ENCODE measurements around the gene ZNF107. TPM values are rescaled to one million over a fixed set of nuclear protein-coding genes. Genes with fewer than 3 reads are reported as not detected.
"Not testable (repeated sequence)": the region's sequence is repeated elsewhere in the genome, so short reads cannot be mapped to it uniquely, and the experiment has no call there.

ZNF107 gene
- total RNA-seq, 2 experiments from 2014 or later: 20.2 to 21.7 TPM

DNA sequence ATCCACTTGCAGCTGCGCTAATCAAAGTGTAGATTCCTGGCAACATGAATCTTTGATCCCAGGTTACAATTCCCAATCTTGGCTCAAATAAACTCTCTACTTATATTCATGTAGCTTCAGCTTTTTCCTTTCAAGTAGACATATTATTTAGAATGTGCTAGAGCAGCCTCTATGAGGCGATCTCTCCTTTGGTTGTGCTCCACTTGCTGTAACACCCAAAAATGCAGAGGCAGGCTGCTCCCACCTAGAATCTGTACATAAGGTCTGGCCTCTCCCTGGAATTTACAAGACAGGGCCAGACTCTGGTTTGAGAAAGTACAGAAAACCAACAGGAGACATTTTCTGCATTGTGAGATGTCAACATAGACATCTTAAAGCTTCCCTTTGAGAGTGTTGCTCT lies 23.1 kb downstream of the ZNF107 start:
- no peak for DNase-seq
- Mint-ChIP-seq H3K36me3 (ENCODE audit: low read depth) (peaks cover 34% of the 10 kb centered on the region), H3K27me3 (ENCODE audit: low read depth) (no peaks in the 10 kb centered on the region)

DNA sequence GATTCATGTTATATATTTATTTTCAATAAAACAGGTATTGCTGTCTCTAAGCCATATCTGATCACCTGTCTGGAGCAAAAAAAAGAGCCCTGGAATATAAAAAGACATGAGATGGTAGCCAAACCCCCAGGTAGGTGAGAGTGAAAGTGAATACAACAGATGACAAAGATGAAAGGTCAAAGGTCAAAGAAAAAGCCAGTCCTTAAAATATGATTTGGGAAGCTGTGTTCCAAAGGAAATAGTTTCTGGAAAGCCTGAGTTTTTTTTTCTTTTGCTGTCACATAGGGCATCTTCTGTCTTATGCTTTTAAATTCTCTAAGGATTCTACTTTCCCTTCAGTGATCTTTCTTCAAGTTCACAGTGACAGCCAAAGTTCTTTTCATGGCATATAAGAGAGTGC lies 25.9 kb downstream of the ZNF107 start:
- no peak for ATAC-seq
- DNase-seq: no peak
- H3K4me3 Mint-ChIP-seq: no peak overlapping the region
- peaks cover 34% of the 10 kb centered on the region for H3K9me3 Mint-ChIP-seq (ENCODE audit: insufficient read depth)
- H3K27ac Mint-ChIP-seq: no peak overlapping the region
- H3K27me3 Mint-ChIP-seq (ENCODE audit: low read depth): no peaks in the 10 kb centered on the region
- peaks cover 57% of the 10 kb centered on the region for H3K36me3 Mint-ChIP-seq (ENCODE audit: low read depth)
- CTCF ChIA-PET: no interaction called here
- POLR2A ChIA-PET: no interaction called here
- peaks cover 7% of the 10 kb centered on the region for H3K4me1 Mint-ChIP-seq (ENCODE audit: low read depth)

More for the DNA sequence above, 23.1 kb downstream of the ZNF107 start:
- CTCF ChIA-PET: interaction anchor here (1.4 kb wide), 1 partner anchor 10 kb away, joined by 3 read pairs; no protein-coding TSS in a partner anchor
- peaks cover 25% of the 10 kb centered on the region for H3K4me1 Mint-ChIP-seq (ENCODE audit: low read depth)
- no peak for ATAC-seq
- no peak overlapping the region for H3K27ac Mint-ChIP-seq
- no peak overlapping the region for H3K4me3 Mint-ChIP-seq
- POLR2A ChIA-PET: interaction anchor here (1.0 kb wide), 1 partner anchor 375 kb away, joined by 3 read pairs; the partner anchor contains the start of gene ZNF736
- H3K9me3 Mint-ChIP-seq (ENCODE audit: insufficient read depth): peaks cover 54% of the 10 kb centered on the region

DNA sequence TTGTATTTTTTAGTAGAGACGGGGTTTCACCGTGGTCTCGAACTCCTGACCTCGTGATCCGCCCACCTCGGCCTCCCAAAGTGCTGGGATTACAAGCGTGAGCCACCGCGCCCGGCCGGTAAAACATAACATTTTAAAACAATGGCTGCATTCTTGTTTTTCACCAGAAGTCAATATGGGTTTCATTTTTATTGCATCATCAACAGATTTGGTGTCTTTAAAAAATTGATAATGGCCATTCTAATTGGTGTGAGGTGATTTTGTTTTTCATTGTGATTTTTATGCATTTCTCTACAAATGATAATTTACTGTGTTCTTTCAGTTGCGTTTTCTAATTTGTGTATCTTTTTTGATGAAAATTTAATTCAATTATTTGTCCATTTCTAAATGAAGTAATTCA lies 31.9 kb downstream of the ZNF107 start:
- H3K27ac Mint-ChIP-seq; DNase-seq; H3K4me3 Mint-ChIP-seq; H3K4me1 Mint-ChIP-seq (ENCODE audit: low read depth); POLR2A ChIA-PET; ATAC-seq; H3K27me3 Mint-ChIP-seq (ENCODE audit: low read depth); CTCF ChIA-PET: not testable (repeated sequence)
- Mint-ChIP-seq H3K9me3 (ENCODE audit: insufficient read depth) (peaks cover 14% of the 10 kb centered on the region), H3K36me3 (ENCODE audit: low read depth) (peaks cover 69% of the 10 kb centered on the region)

DNA sequence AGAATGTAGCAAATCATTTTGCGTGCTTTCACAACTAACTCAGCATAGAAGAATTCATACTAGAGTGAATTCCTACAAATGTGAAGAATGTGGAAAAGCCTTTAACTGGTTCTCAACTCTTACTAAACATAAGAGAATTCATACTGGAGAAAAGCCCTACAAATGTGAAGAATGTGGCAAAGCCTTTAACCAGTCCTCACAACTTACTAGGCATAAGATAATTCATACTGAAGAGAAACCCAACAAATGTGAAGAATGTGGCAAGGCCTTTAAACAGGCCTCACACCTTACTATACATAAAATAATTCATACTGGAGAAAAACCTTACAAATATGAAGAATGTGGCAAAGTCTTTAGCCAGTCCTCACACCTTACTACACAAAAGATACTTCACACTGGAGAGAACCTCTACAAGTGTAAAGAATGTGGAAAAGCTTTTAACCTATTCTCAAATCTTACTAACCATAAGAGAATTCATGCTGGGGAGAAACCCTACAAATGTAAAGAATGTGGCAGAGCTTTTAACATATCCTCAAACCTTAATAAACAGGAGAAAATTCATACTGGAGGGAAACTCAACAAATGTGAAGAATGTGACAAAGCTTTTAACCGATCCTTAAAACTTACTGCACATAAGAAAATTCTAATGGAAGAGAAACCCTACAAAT lies 40.8 kb downstream of the ZNF107 start:
- DNase-seq: no peak
- no peaks in the 10 kb centered on the region for H3K27me3 Mint-ChIP-seq (ENCODE audit: low read depth)
- POLR2A ChIA-PET: interaction anchor here (0.8 kb wide), 1 partner anchor 88 kb away, joined by 3 read pairs; the partner anchor contains the start of gene ZNF138
- no peaks in the 10 kb centered on the region for H3K4me1 Mint-ChIP-seq (ENCODE audit: low read depth)
- peaks cover 59% of the 10 kb centered on the region for H3K36me3 Mint-ChIP-seq (ENCODE audit: low read depth)
- peaks cover 54% of the 10 kb centered on the region for H3K9me3 Mint-ChIP-seq (ENCODE audit: insufficient read depth)
- CTCF ChIA-PET: no interaction called here
- no peak overlapping the region for H3K27ac Mint-ChIP-seq
- ATAC-seq: no peak
- H3K4me3 Mint-ChIP-seq: no peak overlapping the region

DNA sequence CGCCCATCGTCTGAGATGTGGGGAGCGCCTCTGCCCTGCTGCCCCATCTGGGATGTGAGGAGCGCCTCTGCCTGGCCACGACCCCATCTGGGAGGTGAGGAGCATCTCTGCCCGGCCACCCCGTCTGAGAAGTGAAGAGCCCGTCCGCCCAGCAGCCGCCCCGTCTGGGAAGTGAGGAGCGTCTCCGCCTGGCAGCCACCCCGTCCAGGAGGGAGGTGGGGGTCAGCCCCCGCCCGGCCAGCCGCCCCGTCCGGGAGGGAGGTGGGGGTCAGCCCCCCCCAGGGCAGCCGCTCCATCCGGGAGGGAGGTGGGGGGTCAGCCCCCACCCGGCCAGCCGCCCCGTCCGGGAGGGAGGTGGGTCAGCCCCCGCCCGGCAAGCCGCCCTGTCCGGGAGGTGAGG lies 52.0 kb downstream of the ZNF107 start:
- ATAC-seq; DNase-seq; H3K4me1 Mint-ChIP-seq (ENCODE audit: low read depth); H3K36me3 Mint-ChIP-seq (ENCODE audit: low read depth); CTCF ChIA-PET; H3K4me3 Mint-ChIP-seq; H3K27me3 Mint-ChIP-seq (ENCODE audit: low read depth); POLR2A ChIA-PET; H3K27ac Mint-ChIP-seq: not testable (repeated sequence)
- H3K9me3 Mint-ChIP-seq (ENCODE audit: insufficient read depth): peaks cover 14% of the 10 kb centered on the region

DNA sequence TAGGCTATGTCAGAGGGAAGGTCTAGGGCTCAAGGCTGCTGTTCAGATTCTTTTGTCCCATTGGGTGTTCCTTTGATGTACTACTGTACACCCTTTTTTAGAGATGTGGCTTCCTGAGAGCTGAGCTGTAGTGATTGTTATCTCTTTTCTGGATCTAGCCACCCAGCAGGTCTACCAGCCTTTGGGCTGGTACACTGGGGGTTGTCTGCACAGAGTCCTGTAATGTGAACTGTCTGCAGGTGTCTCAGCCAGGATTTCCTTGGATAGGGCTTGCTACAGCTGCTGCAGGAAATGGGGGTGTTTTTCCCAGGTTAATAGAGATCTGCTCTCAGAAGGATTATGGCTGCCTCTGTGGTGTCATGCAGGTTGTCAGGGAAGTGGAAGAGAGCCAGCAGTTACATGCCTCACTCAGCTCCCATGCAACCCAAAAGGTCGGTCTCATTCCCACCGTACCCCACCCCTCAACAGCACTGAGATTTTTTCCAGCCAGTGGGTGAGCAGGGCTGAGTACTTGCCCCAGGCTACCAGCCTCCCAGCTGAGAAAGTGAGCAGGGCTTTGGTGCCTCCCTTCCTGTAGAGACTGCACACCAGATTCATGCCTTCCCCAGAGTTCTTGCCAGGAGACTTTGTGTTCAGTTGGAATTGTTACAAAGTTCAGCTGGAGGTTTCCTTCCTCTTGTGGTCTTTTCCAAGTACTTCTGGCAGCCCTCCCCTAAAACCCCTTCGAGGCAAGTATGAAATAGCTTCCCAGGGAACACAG lies 63.3 kb downstream of the ZNF107 start:
- ChIA-PET POLR2A (no interaction called here), CTCF (no interaction called here)
- no peak for ATAC-seq
- Mint-ChIP-seq H3K9me3 (ENCODE audit: insufficient read depth) (peaks cover 36% of the 10 kb centered on the region), H3K36me3 (ENCODE audit: low read depth) (no peaks in the 10 kb centered on the region), H3K4me3 (no peak overlapping the region), H3K27me3 (ENCODE audit: low read depth) (no peaks in the 10 kb centered on the region), H3K4me1 (ENCODE audit: low read depth) (no peaks in the 10 kb centered on the region), H3K27ac (no peak overlapping the region)
- no peak for DNase-seq

DNA sequence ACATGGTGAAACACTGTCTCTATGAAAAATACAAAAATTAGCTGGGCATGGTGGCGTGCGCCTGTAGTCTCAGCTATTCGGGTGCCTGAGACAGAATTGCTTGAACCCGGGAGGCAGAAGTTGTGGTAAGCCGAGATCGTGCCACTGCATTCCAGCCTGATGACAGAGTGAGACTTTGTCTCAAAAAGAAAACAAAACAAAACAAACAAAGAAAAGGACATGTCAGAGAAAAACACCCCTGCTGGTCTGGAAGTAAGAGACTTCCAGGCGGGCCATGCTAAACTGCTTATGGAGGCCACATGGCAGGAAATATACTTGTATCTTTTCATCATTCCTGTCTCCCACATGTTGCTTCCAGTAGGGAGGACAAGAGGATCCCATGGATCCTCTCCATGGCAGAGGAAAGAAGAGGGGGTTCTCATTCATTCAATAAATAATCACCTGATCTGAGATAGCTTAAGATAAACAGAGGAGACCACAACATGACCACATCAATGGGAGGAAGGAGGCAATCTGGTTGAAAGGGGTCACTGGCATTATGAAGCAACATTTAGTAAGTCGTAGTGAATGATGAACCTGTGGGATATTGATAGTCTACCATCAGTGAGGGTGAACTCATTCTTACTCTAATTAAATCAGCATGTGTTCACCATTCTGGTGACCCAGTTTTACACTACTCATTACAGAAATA lies 67.8 kb downstream of the ZNF107 start:
- DNase-seq (no peak), ATAC-seq (no peak)
- Mint-ChIP-seq H3K9me3 (ENCODE audit: insufficient read depth) (peaks cover 8% of the 10 kb centered on the region), H3K4me1 (ENCODE audit: low read depth) (no peaks in the 10 kb centered on the region), H3K27me3 (ENCODE audit: low read depth) (no peaks in the 10 kb centered on the region), H3K4me3 (no peak overlapping the region), H3K27ac (no peak overlapping the region), H3K36me3 (ENCODE audit: low read depth) (no peaks in the 10 kb centered on the region)
- CTCF ChIA-PET: no interaction called here
- POLR2A ChIA-PET: no interaction called here

DNA sequence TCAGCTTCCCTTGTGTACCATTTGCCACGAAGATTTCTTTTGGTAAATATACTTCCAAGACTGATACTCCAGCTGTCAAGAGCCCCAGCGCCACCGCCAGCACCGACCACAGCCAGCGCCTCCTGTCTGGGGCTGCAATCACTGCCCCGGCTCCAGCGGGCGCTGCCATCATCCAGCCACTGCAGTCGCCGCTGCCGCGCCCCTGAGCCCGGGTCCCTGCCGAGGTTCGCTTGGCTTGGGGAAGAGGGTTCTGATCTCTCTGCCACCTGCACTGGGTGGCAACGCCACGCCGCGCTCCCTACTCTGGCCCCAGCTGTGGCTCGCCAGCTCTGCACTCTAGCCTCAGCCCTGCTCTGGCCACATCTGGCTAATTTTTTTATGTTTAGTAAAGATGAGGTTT lies 70.6 kb downstream of the ZNF107 start:
- Mint-ChIP-seq H3K36me3 (ENCODE audit: low read depth) (no peaks in the 10 kb centered on the region), H3K9me3 (ENCODE audit: insufficient read depth) (peaks cover 10% of the 10 kb centered on the region), H3K4me1 (ENCODE audit: low read depth) (no peaks in the 10 kb centered on the region), H3K27me3 (ENCODE audit: low read depth) (no peaks in the 10 kb centered on the region), H3K27ac (no peak overlapping the region), H3K4me3 (no peak overlapping the region)
- ATAC-seq: no peak
- no peak for DNase-seq
- ChIA-PET POLR2A (no interaction called here), CTCF (no interaction called here)

DNA sequence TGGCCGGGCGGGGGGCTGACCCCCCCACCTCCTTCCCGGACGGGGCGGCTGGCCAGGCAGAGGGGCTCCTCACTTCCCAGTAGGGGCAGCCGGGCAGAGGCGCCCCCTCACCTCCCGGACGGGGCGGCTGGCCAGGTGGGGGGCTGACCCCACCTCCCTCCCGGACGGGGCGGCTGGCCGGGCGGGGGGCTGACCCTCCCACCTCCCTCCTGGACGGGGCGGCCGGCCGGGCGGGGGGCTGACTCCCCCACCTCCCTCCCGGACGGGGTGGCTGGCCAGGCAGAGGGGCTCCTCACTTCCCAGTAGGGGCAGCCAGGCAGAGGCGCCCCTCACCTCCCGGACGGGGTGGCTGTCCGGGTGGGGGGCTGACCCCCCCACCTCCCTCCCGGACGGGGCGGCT lies 72.5 kb downstream of the ZNF107 start:
- H3K4me1 Mint-ChIP-seq (ENCODE audit: low read depth); H3K9me3 Mint-ChIP-seq (ENCODE audit: insufficient read depth): not testable (repeated sequence)

DNA sequence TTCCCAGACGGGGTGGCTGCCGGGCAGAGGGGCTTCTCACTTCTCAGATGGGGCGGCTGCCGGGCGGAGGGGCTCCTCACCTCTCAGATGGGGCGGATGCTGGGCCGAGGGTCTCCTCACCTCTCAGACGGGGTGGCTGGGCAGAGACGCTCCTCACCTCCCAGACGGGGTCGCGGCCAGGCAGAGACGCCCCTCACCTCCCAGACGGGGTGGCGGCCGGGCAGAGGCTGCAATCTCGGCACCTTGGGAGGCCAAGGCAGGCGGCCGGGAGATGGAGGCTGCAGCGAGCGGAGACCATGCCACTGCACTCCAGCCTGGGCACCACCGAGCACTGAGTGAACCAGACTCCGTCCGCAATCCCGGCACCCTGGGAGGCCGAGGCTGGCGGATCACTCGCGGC lies 73.0 kb downstream of the ZNF107 start:
- H3K27me3 Mint-ChIP-seq (ENCODE audit: low read depth); DNase-seq; H3K9me3 Mint-ChIP-seq (ENCODE audit: insufficient read depth); POLR2A ChIA-PET; H3K36me3 Mint-ChIP-seq (ENCODE audit: low read depth); ATAC-seq; H3K4me3 Mint-ChIP-seq; H3K27ac Mint-ChIP-seq; CTCF ChIA-PET; H3K4me1 Mint-ChIP-seq (ENCODE audit: low read depth): not testable (repeated sequence)

More for the DNA sequence above, 72.5 kb downstream of the ZNF107 start:
- DNase-seq; H3K27ac Mint-ChIP-seq; H3K36me3 Mint-ChIP-seq (ENCODE audit: low read depth); H3K27me3 Mint-ChIP-seq (ENCODE audit: low read depth); H3K4me3 Mint-ChIP-seq; POLR2A ChIA-PET; ATAC-seq; CTCF ChIA-PET: not testable (repeated sequence)

DNA sequence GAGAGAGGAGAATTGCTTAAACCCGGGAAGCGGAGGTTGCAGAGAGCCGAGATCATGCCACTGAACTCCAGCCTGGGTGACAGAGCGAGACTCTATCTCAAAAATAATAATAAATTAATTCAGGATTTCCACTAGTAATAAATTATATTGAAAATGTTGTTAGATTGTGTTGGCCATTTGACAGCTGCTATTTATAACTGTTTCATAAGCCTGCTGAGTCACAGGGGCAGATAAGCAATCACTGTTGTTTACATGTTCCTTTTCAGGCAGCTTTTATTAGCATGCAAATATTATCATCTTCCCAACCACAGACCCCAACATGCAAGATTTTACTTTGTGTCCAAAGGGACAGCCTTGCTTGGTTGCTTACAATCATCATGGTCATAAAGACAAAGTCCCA lies 78.7 kb downstream of the ZNF107 start:
- POLR2A ChIA-PET: no interaction called here
- CTCF ChIA-PET: no interaction called here

DNA sequence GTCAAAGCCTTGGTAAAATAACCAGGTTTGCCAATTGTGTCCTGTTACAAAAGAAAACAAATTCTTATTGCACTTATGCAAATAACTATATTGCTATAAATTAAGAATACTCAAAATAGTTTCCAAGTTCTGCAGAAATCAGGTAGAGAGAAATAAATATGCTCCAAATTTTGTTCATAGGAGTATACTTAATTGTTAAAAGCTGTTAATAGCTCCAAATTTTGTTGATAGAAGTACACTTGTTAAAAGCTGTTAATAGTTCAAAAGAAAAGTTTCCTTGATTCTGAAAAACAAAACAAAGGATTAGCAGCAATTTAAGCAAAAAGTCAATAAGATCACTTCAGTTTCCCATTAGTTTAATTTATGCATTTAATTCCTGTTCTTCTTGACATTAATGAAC lies 81.9 kb downstream of the ZNF107 start:
- CTCF ChIA-PET: no interaction called here
- Mint-ChIP-seq H3K4me3 (no peak overlapping the region), H3K36me3 (ENCODE audit: low read depth) (no peaks in the 10 kb centered on the region), H3K4me1 (ENCODE audit: low read depth) (no peaks in the 10 kb centered on the region), H3K9me3 (ENCODE audit: insufficient read depth) (peaks cover 24% of the 10 kb centered on the region), H3K27ac (no peak overlapping the region), H3K27me3 (ENCODE audit: low read depth) (no peaks in the 10 kb centered on the region)
- POLR2A ChIA-PET: no interaction called here
- no peak for ATAC-seq
- no peak for DNase-seq

More for the DNA sequence above, 78.7 kb downstream of the ZNF107 start:
- no peak overlapping the region for H3K4me3 Mint-ChIP-seq
- H3K9me3 Mint-ChIP-seq (ENCODE audit: insufficient read depth): peaks cover 23% of the 10 kb centered on the region
- DNase-seq (no peak), ATAC-seq (no peak)
- H3K36me3 Mint-ChIP-seq (ENCODE audit: low read depth): no peaks in the 10 kb centered on the region
- no peaks in the 10 kb centered on the region for H3K4me1 Mint-ChIP-seq (ENCODE audit: low read depth)
- no peak overlapping the region for H3K27ac Mint-ChIP-seq
- no peaks in the 10 kb centered on the region for H3K27me3 Mint-ChIP-seq (ENCODE audit: low read depth)

Measured in activated CD8-positive, alpha-beta T cell treated with anti-CD3 and anti-CD28 coated beads, Interleukin-2, amount 10 ng/mL, durations not matched to agents 7 days and 5 days (primary cell).